DMS79 (cell line): Measurements from ENCODE around the gene PRR11.
"Not testable (repeated sequence)": the region's sequence is repeated elsewhere in the genome, so short reads cannot be mapped to it uniquely, and the experiment has no call there.

Experiments used
- DNase-seq: peaks from one replicate; lab custom pipeline; 2025; lab: John Stamatoyannopoulos, UW

The PRR11 gene

GRCh38 chr17:59219992-59220327, 64.4 kb downstream of the PRR11 start:
- DNase-seq, result no peak

- DNase-seq, result peak; percentile 57
Measured at GRCh38 chr17:59220328-59221158, 65.0 kb downstream of the PRR11 start, which contains the start of gene GDPD1. Gene GDPD1, plus strand, starts transcription at chr17:59220511. Its CDS starts 99 bp downstream, at chr17:59220610.

- DNase-seq, result no peak
Measured at GRCh38 chr17:59221159-59221847, 65.8 kb downstream of the PRR11 start.

GRCh38 chr17:59223813-59224212, 68.3 kb downstream of the PRR11 start:
- no peak for DNase-seq

- DNase-seq, result not testable (repeated sequence)
Measured at GRCh38 chr17:59228588-59228987, 73.0 kb downstream of the PRR11 start.

- no peak for DNase-seq
Measured at GRCh38 chr17:59230764-59231163, 75.2 kb downstream of the PRR11 start.

- DNase-seq, result no peak
Measured at GRCh38 chr17:59234631-59235030, 79.1 kb downstream of the PRR11 start.

- no peak for DNase-seq
Measured at GRCh38 chr17:59238906-59239305, 83.4 kb downstream of the PRR11 start.

- no peak for DNase-seq
Measured at GRCh38 chr17:59244081-59244480, 88.5 kb downstream of the PRR11 start.
